Prostate gland (tissue), 2 donors: Measurements from ENCODE around the gene AVPR2. TPM values are rescaled to one million over a fixed set of nuclear protein-coding genes. Genes with fewer than 3 reads are reported as not detected.

Source experiments
- DNase-seq: peaks from one replicate; pipeline ENCODE4 v3.0.0-alpha.2; 2019; ENCODE audit warnings: low spot score
- H3K27ac ChIP-seq, 2 donors: fragments of 200-600 bp; sonication (generic); 2 replicates each; pipeline ENCODE4 v1.5.1; 2017 to 2019
- H3K27me3 ChIP-seq: fragments of 200-600 bp; sonication (generic); replicated peaks from 2 replicates; pipeline ENCODE4 v1.5.1; 2019; ENCODE audit not compliant: insufficient read depth
- H3K36me3 ChIP-seq, 2 donors: fragments of 200-600 bp; sonication (generic); 1 replicate in 1 of 2; 2 replicates in 1 of 2; pipeline versions ENCODE4 v1.5.1 to v1.8.1; 2017 to 2019
- H3K4me1 ChIP-seq: fragments of 200-600 bp; sonication (generic); replicated peaks from 2 replicates; pipeline ENCODE4 v1.5.1; 2019
- H3K4me3 ChIP-seq, 2 donors: fragments of 200-600 bp; sonication (generic); 2 replicates each; pipeline ENCODE4 v1.5.1; 2017 to 2019
- H3K9me3 ChIP-seq: fragments of 200-600 bp; sonication (generic); 2 replicates; pipeline ENCODE4 v1.5.1; 2017
- POLR2A ChIP-seq: fragments of 450-650 bp; IDR thresholded peaks from one replicate; pipeline ENCODE4 v1.6.1; 2016; ENCODE audit warnings: antibody characterized with exemption, mild to moderate bottlenecking
- POLR2AphosphoS5 ChIP-seq: sonication (generic); formaldehyde crosslinking; IDR thresholded peaks from one replicate; pipeline ENCODE4 v1.6.1; 2017; ENCODE audit warnings: antibody characterized with exemption
- WGBS: methylation state at CpG from one replicate; pipeline ENCODE4 v1.1.5; 2018; 5-methylcytosine and 5-hydroxymethylcytosine counted together
- intact Hi-C: fragments of 100-400 bp; cut with DNase I; formaldehyde crosslinking; loops from one replicate; pipeline ENCODE4 v1.14.2; 2022
- total RNA-seq, 2 donors: library from RNA; depleted of rRNA; stranded (reverse); fragments of >200 nt; gene quantifications; one replicate each; pipeline ENCODE4 v1.1.0, GENCODE V29; 2016
- TF ChIP-seq, protein P1 (sequence below), 4 experiments: fragments of 200-600 bp in 2 of 4; fragments of 450-650 bp in 2 of 4; sonication (generic) in 2 of 4; IDR thresholded peaks; 1 replicate in 3 of 4; 2 replicates in 1 of 4; pipeline ENCODE4 v1.5.1; 2016 to 2019; ENCODE audit warnings: antibody characterized with exemption in 4 of 4, mild to moderate bottlenecking in 2 of 4, moderate library complexity in 2 of 4

AVPR2 gene
- total RNA-seq, 2 donors from 2014 or later, result 0.41 to 2.5 TPM

DNA sequence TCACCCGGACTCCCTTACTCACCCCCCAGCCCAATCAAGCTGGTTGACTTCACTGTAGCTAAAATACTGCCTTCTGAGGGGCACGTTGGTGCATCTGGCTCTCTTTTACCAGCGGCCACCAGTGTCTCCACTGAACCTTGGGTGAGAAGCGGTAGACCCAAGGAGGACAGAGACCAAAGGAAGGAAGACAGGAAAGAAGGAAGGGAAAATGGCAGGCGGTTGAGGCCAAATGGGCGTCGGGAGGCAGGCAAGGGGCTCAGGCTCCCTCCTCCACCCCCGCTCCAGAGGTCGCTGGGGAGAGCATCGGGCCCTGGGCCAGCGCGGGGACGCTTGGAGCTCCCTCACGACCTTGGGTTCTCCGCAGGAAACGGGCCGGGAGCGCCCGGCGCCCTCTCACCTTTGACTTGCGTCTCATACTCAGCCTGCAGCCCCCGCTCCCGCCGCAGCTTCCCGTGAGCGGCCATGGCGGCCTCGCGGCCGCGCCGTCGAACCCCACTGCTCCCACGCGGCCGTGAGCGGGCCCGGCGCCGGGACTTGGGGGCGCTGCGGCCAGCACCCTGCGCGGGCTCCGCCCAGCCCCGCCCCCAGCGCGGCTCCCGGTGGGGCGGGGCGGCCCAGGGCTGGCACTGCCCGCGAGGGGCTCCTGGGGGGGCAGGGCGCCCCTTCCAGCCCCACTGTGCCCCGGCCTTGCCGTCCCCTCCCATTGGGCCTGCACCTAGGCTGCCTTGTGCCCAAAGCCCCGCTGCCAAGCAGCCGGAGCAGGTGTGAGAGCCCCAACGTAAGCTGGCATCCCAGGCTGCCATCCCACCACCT, 21.5 kb downstream of the AVPR2 start, which contains the start of gene ARHGAP4:
Gene ARHGAP4, minus strand, starts transcription at position 526 of the 813 bp plus-strand sequence. Its CDS starts 62 bp downstream, at position 464.
- TF ChIP-seq, protein P1, sequence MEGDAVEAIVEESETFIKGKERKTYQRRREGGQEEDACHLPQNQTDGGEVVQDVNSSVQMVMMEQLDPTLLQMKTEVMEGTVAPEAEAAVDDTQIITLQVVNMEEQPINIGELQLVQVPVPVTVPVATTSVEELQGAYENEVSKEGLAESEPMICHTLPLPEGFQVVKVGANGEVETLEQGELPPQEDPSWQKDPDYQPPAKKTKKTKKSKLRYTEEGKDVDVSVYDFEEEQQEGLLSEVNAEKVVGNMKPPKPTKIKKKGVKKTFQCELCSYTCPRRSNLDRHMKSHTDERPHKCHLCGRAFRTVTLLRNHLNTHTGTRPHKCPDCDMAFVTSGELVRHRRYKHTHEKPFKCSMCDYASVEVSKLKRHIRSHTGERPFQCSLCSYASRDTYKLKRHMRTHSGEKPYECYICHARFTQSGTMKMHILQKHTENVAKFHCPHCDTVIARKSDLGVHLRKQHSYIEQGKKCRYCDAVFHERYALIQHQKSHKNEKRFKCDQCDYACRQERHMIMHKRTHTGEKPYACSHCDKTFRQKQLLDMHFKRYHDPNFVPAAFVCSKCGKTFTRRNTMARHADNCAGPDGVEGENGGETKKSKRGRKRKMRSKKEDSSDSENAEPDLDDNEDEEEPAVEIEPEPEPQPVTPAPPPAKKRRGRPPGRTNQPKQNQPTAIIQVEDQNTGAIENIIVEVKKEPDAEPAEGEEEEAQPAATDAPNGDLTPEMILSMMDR (IDR thresholded peaks at IDR 0.05), result no peak
- TF ChIP-seq POLR2A, result no peak
- TF ChIP-seq POLR2AphosphoS5, result no peak
- H3K4me1 ChIP-seq, result no peaks in the 10 kb centered on the region
- H3K27me3 ChIP-seq, result no peaks in the 10 kb centered on the region
- peak within 1 kb of the TSS; percentile 88 to 91 for H3K27ac ChIP-seq
- intact Hi-C loops, result no loop called here
- no peak for DNase-seq
- no peak within 1 kb of the TSS for H3K4me3 ChIP-seq
- 35% methylated on average over 16 of the region's 59 CpGs for WGBS
- no peaks in the 10 kb centered on the region for H3K36me3 ChIP-seq
- H3K9me3 ChIP-seq, result no peaks in the 10 kb centered on the region

DNA sequence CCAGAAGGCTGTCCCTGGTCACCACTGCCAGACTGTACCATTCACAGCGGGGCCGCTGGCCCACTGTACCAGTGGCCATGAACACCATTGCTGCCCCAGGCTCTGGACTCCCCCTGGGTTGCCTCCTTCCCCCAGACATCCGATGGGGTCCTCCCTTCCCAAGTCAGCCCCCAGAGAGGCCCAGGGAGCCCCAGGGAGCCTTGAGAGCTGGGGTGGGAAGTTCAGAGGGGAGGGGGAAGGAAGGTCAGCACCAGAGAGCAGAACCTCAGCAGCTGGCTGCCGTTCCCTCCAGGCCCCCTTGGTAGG, 22.0 kb downstream of the AVPR2 start:
- H3K9me3 ChIP-seq, result no peaks in the 10 kb centered on the region
- intact Hi-C loops, result no loop called here
- peak overlapping the region; percentile 33 to 88 for H3K27ac ChIP-seq
- 20% methylated on average over 2 of the region's 4 CpGs for WGBS
- DNase-seq, result no peak
- H3K4me3 ChIP-seq, result no peak overlapping the region
- TF ChIP-seq POLR2AphosphoS5, result no peak
- TF ChIP-seq, protein P1 (IDR thresholded peaks at IDR 0.05), result no peak
- no peak for TF ChIP-seq POLR2A
- H3K27me3 ChIP-seq, result no peaks in the 10 kb centered on the region
- H3K4me1 ChIP-seq, result no peaks in the 10 kb centered on the region
- H3K36me3 ChIP-seq, result no peaks in the 10 kb centered on the region

DNA sequence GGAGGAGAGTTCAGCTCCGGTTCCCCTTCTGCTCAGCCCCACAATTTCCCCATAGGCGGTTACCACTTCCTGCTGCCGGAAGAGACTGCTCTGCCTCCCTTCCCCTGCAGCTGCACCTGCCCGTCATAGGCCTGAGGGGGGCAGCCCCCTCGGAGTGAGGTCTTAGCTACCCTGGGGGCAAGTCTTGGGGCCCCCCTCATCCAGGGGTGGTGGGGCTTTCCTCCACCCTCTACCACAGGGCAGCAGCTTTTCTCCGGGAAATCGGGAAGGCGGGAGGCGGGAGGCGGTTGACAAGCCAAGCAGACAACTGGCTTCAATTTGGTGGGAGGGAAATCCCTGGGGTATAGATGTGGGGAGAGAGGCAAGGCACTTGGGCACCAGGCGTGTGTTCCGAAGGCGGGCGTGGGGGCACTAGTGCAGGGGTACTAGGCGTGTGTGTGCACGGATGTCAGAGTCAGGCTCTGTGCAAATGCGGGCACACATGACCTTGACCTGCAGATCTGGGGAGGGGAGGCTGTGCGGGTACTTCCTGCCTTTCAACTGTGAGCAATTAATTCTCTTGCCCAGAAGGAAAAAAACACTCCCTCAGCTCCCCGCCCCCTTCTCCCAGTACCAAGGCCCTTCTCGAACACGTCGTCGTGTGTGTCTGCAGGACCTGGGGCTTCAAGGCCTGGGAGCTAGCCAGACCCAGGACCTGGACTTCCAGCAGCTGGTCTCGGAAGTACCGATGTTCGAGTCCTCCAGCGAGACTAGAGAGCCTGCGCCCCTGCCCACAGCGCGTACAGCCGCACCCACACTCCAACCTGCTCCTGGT, 22.6 kb downstream of the AVPR2 start:
- WGBS, result 7% methylated on average over 12 of the region's 31 CpGs
- Histone ChIP-seq H3K27ac (peak overlapping the region; percentile 88 to 91), H3K4me1 (no peaks in the 10 kb centered on the region), H3K36me3 (no peaks in the 10 kb centered on the region), H3K9me3 (no peaks in the 10 kb centered on the region), H3K4me3 (peak overlapping the region; percentile 39 to 45), H3K27me3 (no peaks in the 10 kb centered on the region)
- TF ChIP-seq, protein P1 (IDR thresholded peaks at IDR 0.05), result no peak
- no peak for TF ChIP-seq POLR2A
- intact Hi-C loops, result no loop called here
- no peak for DNase-seq

DNA sequence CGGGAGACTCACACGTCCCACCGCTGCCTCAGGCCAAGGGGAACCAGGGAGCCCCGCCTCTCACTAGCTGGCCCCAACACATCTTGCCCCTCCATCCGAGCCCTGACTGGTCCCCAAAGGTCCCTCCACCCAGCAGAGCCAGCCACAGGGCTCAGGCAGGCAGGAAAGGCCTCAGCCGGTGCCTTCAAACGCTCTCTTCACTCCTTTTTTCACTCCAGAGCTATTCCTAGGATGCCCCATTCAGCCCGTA, 23.1 kb downstream of the AVPR2 start:
- TF ChIP-seq POLR2A (no peak), POLR2AphosphoS5 (no peak)
- TF ChIP-seq, protein P1 (IDR thresholded peaks at IDR 0.05), result no peak
- intact Hi-C loops, result no loop called here
- Histone ChIP-seq H3K36me3 (no peaks in the 10 kb centered on the region), H3K27ac (peak overlapping the region; percentile 88 to 91), H3K9me3 (no peaks in the 10 kb centered on the region), H3K4me3 (peak overlapping the region; percentile 39 to 45), H3K4me1 (no peaks in the 10 kb centered on the region), H3K27me3 (no peaks in the 10 kb centered on the region)
- WGBS, result 0% methylated on average over 4 of the region's 8 CpGs
- no peak for DNase-seq
